Brain microvascular endothelial cell (primary cell): ENCODE measurements around the gene DYSF.

ENCODE experiments used
- DNase-seq: peaks from one replicate; pipeline ENCODE4 v3.0.0-alpha.2; 2020
- H3K27ac ChIP-seq: fragments of 250-450 bp; sonication (Bioruptor Pico); 2 replicates; pipeline ENCODE4 v1.5.1; 2020; ENCODE audit warnings: mild to moderate bottlenecking, moderate library complexity
- H3K27me3 ChIP-seq: fragments of 250-450 bp; sonication (Bioruptor Pico); replicated peaks from 2 replicates; pipeline ENCODE4 v1.5.1; 2020; ENCODE audit warnings: mild to moderate bottlenecking
- H3K36me3 ChIP-seq: fragments of 250-450 bp; sonication (Bioruptor Pico); replicated peaks from 2 replicates; pipeline ENCODE4 v1.5.1; 2020; ENCODE audit warnings: mild to moderate bottlenecking
- H3K4me3 ChIP-seq: 2 replicates; pipeline ENCODE4 v1.5.1; 2011; ENCODE audit warnings: low read depth, mild to moderate bottlenecking, control low read depth, low read length, moderate library complexity
- CTCF ChIP-seq: IDR thresholded peaks from 2 replicates; pipeline ENCODE4 v1.5.1; 2011; ENCODE audit warnings: low read depth, mild to moderate bottlenecking, moderate library complexity, low read length, control low read depth, inconsistent platforms; ENCODE audit errors: missing control alignments
- in situ Hi-C: cut with HindIII; loops from 2 replicates; pipeline ENCODE4 v1.10.0; 2017; ENCODE audit warnings: low sequenced_read_pairs, low pct_ligation_motif_present

The DYSF gene

DNA sequence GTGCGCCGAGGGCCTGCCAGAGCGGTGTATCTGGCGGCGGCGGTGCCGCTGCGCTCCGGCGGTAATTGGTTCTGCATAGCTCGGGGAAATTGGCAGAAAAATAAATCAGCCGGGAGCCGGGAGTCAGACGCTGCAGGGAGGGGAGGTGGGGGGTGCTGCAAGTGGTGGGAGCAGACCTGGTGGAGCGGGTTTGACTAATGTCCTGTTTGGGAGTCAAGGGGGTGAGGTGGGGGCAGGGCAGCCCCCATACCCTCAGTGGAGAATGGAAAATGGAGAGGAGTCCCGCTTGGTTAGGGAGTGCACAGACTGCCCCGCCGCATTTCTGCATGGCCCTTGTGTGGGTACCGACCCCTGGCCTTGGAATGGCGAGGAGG lies 107.3 kb downstream of the DYSF start:
- Histone ChIP-seq H3K36me3 (peaks cover 2% of the 10 kb centered on the region), H3K27me3 (no peaks in the 10 kb centered on the region), H3K27ac (no peak overlapping the region), H3K4me3 (no peak overlapping the region)
- no peak for DNase-seq
- TF ChIP-seq CTCF = no peak
- in situ Hi-C loops = no loop called here

- in situ Hi-C loops = no loop called here
- no peak overlapping the region for H3K27ac ChIP-seq
- H3K27me3 ChIP-seq = no peaks in the 10 kb centered on the region
- peaks cover 2% of the 10 kb centered on the region for H3K36me3 ChIP-seq
- H3K4me3 ChIP-seq = no peak overlapping the region
- no peak for DNase-seq
- no peak for TF ChIP-seq CTCF
Observed at GRCh38 chr2:71561441-71562267, 108.3 kb downstream of the DYSF start.

- no peak overlapping the region for H3K27ac ChIP-seq
- no peak overlapping the region for H3K4me3 ChIP-seq
- DNase-seq = no peak
- H3K27me3 ChIP-seq = no peaks in the 10 kb centered on the region
- no peak for TF ChIP-seq CTCF
- in situ Hi-C loops = no loop called here
- peaks cover 2% of the 10 kb centered on the region for H3K36me3 ChIP-seq
Observed at GRCh38 chr2:71562518-71562917, 109.2 kb downstream of the DYSF start.

DNA sequence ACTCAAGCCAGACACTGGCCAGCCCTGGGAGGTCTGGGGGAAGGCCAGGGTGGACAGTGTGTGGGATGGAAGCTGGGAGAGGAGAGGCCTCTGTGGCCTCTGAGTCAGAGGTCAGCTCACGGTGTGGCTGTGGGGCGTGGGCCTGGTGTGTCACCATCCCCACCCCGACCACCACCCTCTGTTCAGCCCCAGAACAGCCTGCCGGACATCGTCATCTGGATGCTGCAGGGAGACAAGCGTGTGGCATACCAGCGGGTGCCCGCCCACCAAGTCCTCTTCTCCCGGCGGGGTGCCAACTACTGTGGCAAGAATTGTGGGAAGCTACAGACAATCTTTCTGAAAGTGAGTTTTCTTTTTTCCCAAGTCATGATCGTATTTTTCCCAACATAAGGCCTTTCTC lies 110.5 kb downstream of the DYSF start:
- TF ChIP-seq CTCF = no peak
- Histone ChIP-seq H3K4me3 (no peak overlapping the region), H3K27ac (no peak overlapping the region), H3K36me3 (peaks cover 2% of the 10 kb centered on the region), H3K27me3 (no peaks in the 10 kb centered on the region)
- in situ Hi-C loops = no loop called here
- no peak for DNase-seq

GRCh38 chr2:71564361-71564760 lies 111.0 kb downstream of the DYSF start:
- H3K27me3 ChIP-seq = no peaks in the 10 kb centered on the region
- no peak for DNase-seq
- H3K27ac ChIP-seq = no peak overlapping the region
- no peak overlapping the region for H3K4me3 ChIP-seq
- no peak for TF ChIP-seq CTCF
- in situ Hi-C loops = no loop called here
- peaks cover 2% of the 10 kb centered on the region for H3K36me3 ChIP-seq

- no peak for DNase-seq
- H3K27me3 ChIP-seq = no peaks in the 10 kb centered on the region
- peaks cover 2% of the 10 kb centered on the region for H3K36me3 ChIP-seq
- H3K4me3 ChIP-seq = no peak overlapping the region
- no peak overlapping the region for H3K27ac ChIP-seq
- no peak for TF ChIP-seq CTCF
- in situ Hi-C loops = no loop called here
Observed at GRCh38 chr2:71564790-71565189, 111.4 kb downstream of the DYSF start.
